SH-SY5Y (cell line): ENCODE results near the gene CIB2.

Experiments used
- GATA2 ChIP-seq: IDR thresholded peaks from 2 replicates; pipeline ENCODE4 v1.6.1; 2011; ENCODE audit warnings: mild to moderate bottlenecking, low read depth, low read length
- GATA3 ChIP-seq: IDR thresholded peaks from 2 replicates; pipeline ENCODE4 v1.6.1; 2011; ENCODE audit warnings: low read depth, mild to moderate bottlenecking, low read length, moderate library complexity

Gene CIB2

GRCh38 chr15:78130466-78131294 is 565 bp downstream of the CIB2 start:
- no peak for TF ChIP-seq GATA2
- TF ChIP-seq GATA3 = no peak

- TF ChIP-seq GATA3 (no peak), GATA2 (no peak)
Measured at GRCh38 chr15:78129751-78130287, 1.4 kb downstream of the CIB2 start.

GRCh38 chr15:78129077-78129750 is 2.0 kb downstream of the CIB2 start:
- no peak for TF ChIP-seq GATA3
- no peak for TF ChIP-seq GATA2

- TF ChIP-seq GATA2 (no peak), GATA3 (no peak)
Measured at GRCh38 chr15:78127882-78128281, 3.4 kb downstream of the CIB2 start.

- no peak for TF ChIP-seq GATA2
- TF ChIP-seq GATA3 = no peak
Measured at GRCh38 chr15:78125267-78125666, 6.0 kb downstream of the CIB2 start.

- TF ChIP-seq GATA3 = no peak
- TF ChIP-seq GATA2 = no peak
Measured at GRCh38 chr15:78120523-78120922, 10.7 kb downstream of the CIB2 start.

- TF ChIP-seq GATA2 (no peak), GATA3 (no peak)
Measured at GRCh38 chr15:78112551-78112950, 18.7 kb downstream of the CIB2 start.

- TF ChIP-seq GATA3 (no peak), GATA2 (no peak)
Measured at GRCh38 chr15:78111788-78112187, 19.5 kb downstream of the CIB2 start.

GRCh38 chr15:78110916-78111475 is 20.2 kb downstream of the CIB2 start:
- no peak for TF ChIP-seq GATA2
- no peak for TF ChIP-seq GATA3

- TF ChIP-seq GATA2 (no peak), GATA3 (no peak)
Measured at GRCh38 chr15:78110096-78110495, 21.1 kb downstream of the CIB2 start.

GRCh38 chr15:78109156-78109555 is 22.1 kb downstream of the CIB2 start:
- TF ChIP-seq GATA2 (no peak), GATA3 (no peak)

- TF ChIP-seq GATA2 (no peak), GATA3 (no peak)
Measured at GRCh38 chr15:78108300-78109084, 22.8 kb downstream of the CIB2 start.

- no peak for TF ChIP-seq GATA2
- no peak for TF ChIP-seq GATA3
Measured at GRCh38 chr15:78107471-78107870, 23.8 kb downstream of the CIB2 start.

GRCh38 chr15:78105476-78106241 is 25.6 kb downstream of the CIB2 start:
- TF ChIP-seq GATA3 (no peak), GATA2 (no peak)
